Astrocyte of the cerebellum (primary cell): ENCODE results near the gene ZEB2.

ENCODE experiments used
- DNase-seq: peaks from one replicate; pipeline ENCODE4 v3.0.0-alpha.2; 2011; ENCODE audit warnings: low read depth
- H3K4me3 ChIP-seq: 2 replicates; pipeline ENCODE4 v1.5.1; 2011; ENCODE audit warnings: mild to moderate bottlenecking, low read depth, low read length, moderate library complexity
- CTCF ChIP-seq: IDR thresholded peaks from 2 replicates; pipeline ENCODE4 v1.5.1; 2012; ENCODE audit warnings: low read length, low read depth, moderate library complexity, mild to moderate bottlenecking; ENCODE audit errors: missing control alignments
- in situ Hi-C: cut with HindIII; loops from 2 replicates; pipeline ENCODE4 v1.10.0; 2017; ENCODE audit warnings: low sequenced_read_pairs

ZEB2 gene

GRCh38 chr2:144548088-144548487 lies 28.2 kb upstream of the ZEB2 start:
- DNase-seq, result no peak
- in situ Hi-C loops, result no loop called here

GRCh38 chr2:144547494-144547893 lies 27.6 kb upstream of the ZEB2 start:
- in situ Hi-C loops, result no loop called here
- no peak for DNase-seq
- no peak overlapping the region for H3K4me3 ChIP-seq
- no peak for TF ChIP-seq CTCF

More at GRCh38 chr2:144548088-144548487, 28.2 kb upstream of the ZEB2 start:
- no peak for TF ChIP-seq CTCF
- H3K4me3 ChIP-seq, result no peak overlapping the region

- DNase-seq, result no peak
- TF ChIP-seq CTCF, result no peak
- in situ Hi-C loops, result no loop called here
- H3K4me3 ChIP-seq, result no peak overlapping the region
Measured at GRCh38 chr2:144546933-144547332, 27.0 kb upstream of the ZEB2 start.

GRCh38 chr2:144545787-144546186 lies 25.9 kb upstream of the ZEB2 start:
- no peak for DNase-seq
- in situ Hi-C loops, result no loop called here
- H3K4me3 ChIP-seq, result no peak overlapping the region
- no peak for TF ChIP-seq CTCF

GRCh38 chr2:144544053-144544452 lies 24.1 kb upstream of the ZEB2 start:
- in situ Hi-C loops, result no loop called here
- TF ChIP-seq CTCF, result no peak
- DNase-seq, result no peak

GRCh38 chr2:144541396-144541795 lies 21.5 kb upstream of the ZEB2 start:
- no peak overlapping the region for H3K4me3 ChIP-seq
- no peak for TF ChIP-seq CTCF
- DNase-seq, result no peak
- in situ Hi-C loops, result no loop called here

More at GRCh38 chr2:144544053-144544452, 24.1 kb upstream of the ZEB2 start:
- H3K4me3 ChIP-seq, result no peak overlapping the region

GRCh38 chr2:144539289-144539782 lies 19.4 kb upstream of the ZEB2 start:
- no peak overlapping the region for H3K4me3 ChIP-seq
- no peak for TF ChIP-seq CTCF
- in situ Hi-C loops, result no loop called here
- DNase-seq, result no peak
